Stimulated activated CD4-positive, alpha-beta T cell treated with anti-CD3 and anti-CD28 coated beads, TNF-alpha, amount 100 ng/mL, for 24 hours (primary cell): ENCODE results near the gene FA2H.
"Not testable (repeated sequence)": the region's sequence is repeated elsewhere in the genome, so short reads cannot be mapped to it uniquely, and the experiment has no call there.

Source experiments
- DNase-seq, 3 experiments: peaks; one replicate each; pipeline ENCODE4 v3.0.0-alpha.2; 2020; ENCODE audit warnings: low read depth in 3 of 3

FA2H gene

GRCh38 chr16:74770831-74771526 lies 3.6 kb downstream of the FA2H start:
- no peak for DNase-seq

GRCh38 chr16:74769586-74770190 lies 4.9 kb downstream of the FA2H start:
- no peak for DNase-seq

GRCh38 chr16:74768239-74768638 lies 6.4 kb downstream of the FA2H start:
- DNase-seq: no peak

DNA sequence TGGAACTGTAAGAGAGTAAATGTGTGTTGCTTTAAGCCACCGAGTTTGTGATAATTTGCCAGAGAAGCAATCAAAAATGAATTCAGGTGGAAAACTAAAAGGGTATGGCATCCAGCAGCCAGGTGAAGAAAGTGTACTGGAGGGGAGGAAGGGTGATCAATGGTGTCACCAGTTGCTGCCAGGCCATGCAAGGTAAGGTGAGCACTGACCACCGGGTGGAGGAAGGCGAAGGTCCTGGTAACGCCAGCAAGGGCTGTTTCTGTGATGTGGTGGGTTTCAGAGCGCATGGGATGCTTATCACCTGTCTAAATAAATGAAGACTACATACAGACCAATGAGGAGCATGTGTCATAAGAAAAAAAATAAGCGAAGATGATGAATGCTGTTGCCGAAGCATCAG lies 6.9 kb downstream of the FA2H start:
- DNase-seq: no peak

DNA sequence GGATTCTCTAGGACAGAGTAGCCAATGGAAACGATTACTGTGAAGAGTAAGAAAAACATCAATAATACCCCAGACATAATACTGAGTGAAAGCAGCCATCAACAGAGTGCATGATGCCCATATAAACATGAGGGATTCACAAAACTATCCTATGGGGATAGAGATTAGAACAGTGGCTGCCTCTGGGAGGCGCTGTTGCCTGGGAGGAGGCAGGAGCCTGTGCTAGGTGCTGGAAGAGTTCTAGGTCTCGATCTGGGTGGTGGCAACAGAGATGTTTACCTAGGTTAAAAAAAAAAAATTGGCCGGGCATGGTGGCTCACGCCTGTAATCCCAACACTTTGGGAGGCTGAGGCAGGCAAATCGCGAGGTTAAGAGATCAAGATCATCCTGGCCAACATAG lies 7.9 kb downstream of the FA2H start:
- no peak for DNase-seq

GRCh38 chr16:74764184-74764583 lies 10.4 kb downstream of the FA2H start:
- DNase-seq: not testable (repeated sequence)

GRCh38 chr16:74761665-74762064 lies 13.0 kb downstream of the FA2H start:
- DNase-seq: no peak

- no peak for DNase-seq
Measured at GRCh38 chr16:74760007-74760767, 14.4 kb downstream of the FA2H start.

GRCh38 chr16:74759564-74759963 lies 15.1 kb downstream of the FA2H start:
- DNase-seq: no peak

DNA sequence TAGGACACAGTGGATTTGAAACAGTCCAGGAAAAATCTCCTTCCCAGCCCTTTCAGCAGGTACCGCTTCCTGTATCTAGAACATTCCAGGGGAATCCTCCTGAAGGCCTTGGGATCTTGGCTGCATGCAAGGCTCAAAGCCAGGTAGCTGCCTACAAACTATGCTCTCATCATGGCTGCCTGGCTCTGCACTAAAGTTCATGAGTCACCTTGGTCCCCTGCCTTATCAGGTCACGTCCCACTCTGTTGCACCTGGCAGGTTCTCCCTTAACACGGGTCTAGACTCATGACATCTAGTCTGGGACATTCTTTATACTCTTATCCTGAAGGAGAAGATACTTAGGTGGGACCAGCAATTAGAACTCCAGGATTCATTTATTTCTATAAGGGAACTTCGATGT lies 15.8 kb downstream of the FA2H start:
- no peak for DNase-seq

- no peak for DNase-seq
Measured at GRCh38 chr16:74757349-74757748, 17.3 kb downstream of the FA2H start.

- no peak for DNase-seq
Measured at GRCh38 chr16:74756203-74756602, 18.4 kb downstream of the FA2H start.

- DNase-seq: no peak
Measured at GRCh38 chr16:74753180-74753579, 21.4 kb downstream of the FA2H start.

DNA sequence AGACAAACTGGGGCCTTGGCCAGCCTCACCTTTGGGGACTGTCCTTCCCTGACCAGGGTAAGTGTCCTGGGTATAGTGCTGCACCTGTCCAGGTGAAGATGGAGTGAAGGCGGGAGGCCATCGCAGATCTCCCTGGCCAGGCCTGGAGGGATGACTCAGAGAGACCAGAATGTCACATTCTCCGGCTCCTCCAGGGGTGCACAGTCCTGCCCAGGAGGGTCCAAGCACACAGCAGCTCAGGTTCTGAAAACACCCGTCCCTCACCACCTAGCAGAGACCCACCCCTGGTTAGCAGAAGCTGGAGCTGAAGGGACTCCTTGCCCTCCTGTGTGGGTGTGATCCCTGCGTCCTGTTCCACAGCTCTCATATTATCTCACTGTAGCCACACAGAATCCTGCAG lies 21.9 kb downstream of the FA2H start:
- no peak for DNase-seq

GRCh38 chr16:74752258-74752657 lies 22.4 kb downstream of the FA2H start:
- no peak for DNase-seq

GRCh38 chr16:74751658-74752057 lies 23.0 kb downstream of the FA2H start:
- no peak for DNase-seq

GRCh38 chr16:74749291-74750055 lies 25.1 kb downstream of the FA2H start:
- DNase-seq: no peak

- no peak for DNase-seq
Measured at GRCh38 chr16:74748616-74749026, 26.0 kb downstream of the FA2H start.

GRCh38 chr16:74747716-74748615 lies 26.7 kb downstream of the FA2H start:
- no peak for DNase-seq

DNA sequence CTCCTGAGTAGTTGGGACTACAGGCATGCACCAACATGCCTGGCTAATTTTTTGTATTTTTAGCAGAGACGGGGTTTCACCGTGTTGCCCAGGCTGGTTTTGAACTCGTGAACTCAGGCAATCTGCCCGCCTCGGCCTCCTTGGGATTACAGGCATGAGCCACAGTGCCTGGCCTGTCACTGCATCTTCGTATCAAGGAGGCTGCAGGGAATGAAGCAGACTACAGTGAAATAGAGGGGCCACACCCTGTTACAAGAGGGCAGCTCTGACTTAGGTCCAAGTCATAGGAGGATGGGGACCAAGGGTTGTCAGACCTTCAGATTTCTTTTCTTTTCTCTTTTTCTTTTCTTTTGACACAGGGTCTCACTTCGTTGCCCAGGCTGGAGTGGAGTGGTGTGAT lies 28.7 kb downstream of the FA2H start:
- DNase-seq: no peak

DNA sequence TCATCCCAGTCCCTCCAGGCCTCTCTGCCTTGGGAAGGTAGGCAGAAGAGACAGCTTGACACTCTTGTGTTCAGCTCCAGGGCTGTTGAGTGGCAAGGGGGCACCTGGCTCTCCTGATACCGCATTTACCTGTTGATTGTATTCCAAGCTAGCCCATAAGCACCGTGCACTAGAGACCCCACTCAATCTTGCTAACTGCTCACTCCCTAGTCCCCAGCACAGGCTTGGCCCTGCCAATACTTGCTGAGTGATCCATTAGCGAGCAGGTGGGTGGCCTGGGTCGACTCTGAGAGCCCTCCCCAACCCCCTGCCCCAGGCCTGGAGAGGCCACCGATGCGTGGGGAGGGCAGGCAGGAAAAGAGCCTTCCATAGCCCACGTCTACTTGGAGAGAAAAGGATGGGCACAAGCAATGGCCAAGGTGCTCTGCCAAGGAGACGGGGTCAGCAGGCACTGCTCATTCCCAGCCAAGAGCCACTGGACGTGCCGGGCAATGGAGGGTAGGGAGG lies 29.5 kb downstream of the FA2H start:
- DNase-seq: no peak
